KOPT-K1 (cell line): ENCODE results near the gene CD33.

Experiments
- H3K27ac ChIP-seq: fragments of 200-600 bp; sonication (generic); 2 replicates; pipeline ENCODE4 v1.5.1; 2016; ENCODE audit warnings: antibody characterized with exemption, mild to moderate bottlenecking, low read depth, low read length; ENCODE audit not compliant: poor library complexity, severe bottlenecking
- H3K36me3 ChIP-seq: fragments of 200-600 bp; sonication (generic); 2 replicates; pipeline ENCODE4 v1.5.1; 2017; ENCODE audit warnings: antibody characterized with exemption, mild to moderate bottlenecking, low read length, moderate library complexity; ENCODE audit not compliant: insufficient read depth
- H3K9me3 ChIP-seq: fragments of 200-600 bp; sonication (generic); 2 replicates; pipeline ENCODE4 v1.5.1; 2017; ENCODE audit warnings: antibody characterized with exemption, low read length, mild to moderate bottlenecking; ENCODE audit not compliant: insufficient read depth, poor library complexity, severe bottlenecking

The CD33 gene

GRCh38 chr19:51271067-51271466 is 46.2 kb downstream of the CD33 start:
- H3K9me3 ChIP-seq: no peaks in the 10 kb centered on the region
- H3K27ac ChIP-seq: no peak overlapping the region
- no peaks in the 10 kb centered on the region for H3K36me3 ChIP-seq

GRCh38 chr19:51272183-51272810 is 47.4 kb downstream of the CD33 start:
- Histone ChIP-seq H3K36me3 (no peaks in the 10 kb centered on the region), H3K27ac (no peak overlapping the region), H3K9me3 (no peaks in the 10 kb centered on the region)

GRCh38 chr19:51274049-51274770 is 49.3 kb downstream of the CD33 start:
- H3K27ac ChIP-seq: no peak overlapping the region
- H3K36me3 ChIP-seq: no peaks in the 10 kb centered on the region
- H3K9me3 ChIP-seq: no peaks in the 10 kb centered on the region

- H3K36me3 ChIP-seq: no peaks in the 10 kb centered on the region
- H3K9me3 ChIP-seq: peaks cover 7% of the 10 kb centered on the region
- no peak overlapping the region for H3K27ac ChIP-seq
Observed at GRCh38 chr19:51277112-51277511, 52.2 kb downstream of the CD33 start.

- no peak overlapping the region for H3K27ac ChIP-seq
- peaks cover 11% of the 10 kb centered on the region for H3K9me3 ChIP-seq
- no peaks in the 10 kb centered on the region for H3K36me3 ChIP-seq
Observed at GRCh38 chr19:51282335-51282734, 57.5 kb downstream of the CD33 start.

- Histone ChIP-seq H3K9me3 (peaks cover 4% of the 10 kb centered on the region), H3K27ac (no peak overlapping the region), H3K36me3 (no peaks in the 10 kb centered on the region)
Observed at GRCh38 chr19:51285682-51286081, 60.8 kb downstream of the CD33 start.
